Upper lobe of left lung (tissue), 4 donors: ENCODE data around the gene ANKRD13B.

Experiments used
- POLR2A ChIP-seq, 4 donors: fragments of 450-650 bp; IDR thresholded peaks; one replicate each; pipeline ENCODE4 v1.5.1; 2016 to 2017; ENCODE audit warnings: antibody characterized with exemption in 4 of 4, mild to moderate bottlenecking in 2 of 4
- TF ChIP-seq, protein P1 (sequence below), 6 experiments: fragments of 450-650 bp in 4 of 6; fragments of 200-600 bp in 2 of 6; sonication (generic) in 2 of 6; IDR thresholded peaks; one replicate each; pipeline ENCODE4 v1.5.1; 2016 to 2019; ENCODE audit warnings: antibody characterized with exemption in 6 of 6

DNA sequence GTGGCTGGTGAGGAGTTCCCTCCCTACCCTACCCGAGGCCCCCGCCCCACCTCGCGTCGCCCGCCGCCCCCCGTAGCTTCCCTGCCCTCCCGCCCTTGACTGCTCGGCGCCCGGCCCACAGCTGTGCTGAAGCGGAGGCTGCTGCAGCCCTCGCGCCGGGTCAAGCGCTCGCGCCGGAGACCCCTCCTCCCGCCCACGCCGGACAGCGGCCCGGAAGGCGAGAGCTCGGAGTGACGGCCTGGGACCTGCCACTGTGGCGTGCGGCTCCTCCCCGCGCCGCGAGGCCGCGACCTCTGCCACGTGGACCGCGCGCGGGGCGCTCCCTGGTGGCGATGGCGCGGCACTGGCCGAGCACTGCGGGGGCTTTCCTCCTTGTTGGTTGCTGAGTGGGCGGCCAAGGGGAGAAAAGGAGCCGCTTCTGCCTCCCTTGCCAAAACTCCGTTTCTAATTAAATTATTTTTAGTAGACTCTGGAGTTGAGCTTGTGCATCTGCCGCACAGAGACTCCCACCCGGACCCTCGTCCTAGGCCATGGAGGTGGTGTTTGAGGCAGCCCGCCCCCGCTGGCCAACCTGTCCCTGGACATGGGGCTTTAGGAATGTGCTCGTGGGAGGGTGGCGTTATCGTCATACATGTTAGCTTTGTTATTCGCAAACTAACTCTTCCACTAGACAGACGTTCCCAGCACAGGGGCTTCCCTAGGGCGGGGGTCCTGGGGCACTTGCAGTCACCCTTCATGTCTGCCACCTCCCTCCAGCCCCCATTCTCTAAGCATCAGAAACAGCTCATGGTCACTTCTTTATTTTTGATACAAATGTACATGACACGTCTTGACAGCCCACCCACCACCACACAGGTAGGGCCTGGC lies 20.0 kb upstream of the ANKRD13B start:
- TF ChIP-seq, protein P1, sequence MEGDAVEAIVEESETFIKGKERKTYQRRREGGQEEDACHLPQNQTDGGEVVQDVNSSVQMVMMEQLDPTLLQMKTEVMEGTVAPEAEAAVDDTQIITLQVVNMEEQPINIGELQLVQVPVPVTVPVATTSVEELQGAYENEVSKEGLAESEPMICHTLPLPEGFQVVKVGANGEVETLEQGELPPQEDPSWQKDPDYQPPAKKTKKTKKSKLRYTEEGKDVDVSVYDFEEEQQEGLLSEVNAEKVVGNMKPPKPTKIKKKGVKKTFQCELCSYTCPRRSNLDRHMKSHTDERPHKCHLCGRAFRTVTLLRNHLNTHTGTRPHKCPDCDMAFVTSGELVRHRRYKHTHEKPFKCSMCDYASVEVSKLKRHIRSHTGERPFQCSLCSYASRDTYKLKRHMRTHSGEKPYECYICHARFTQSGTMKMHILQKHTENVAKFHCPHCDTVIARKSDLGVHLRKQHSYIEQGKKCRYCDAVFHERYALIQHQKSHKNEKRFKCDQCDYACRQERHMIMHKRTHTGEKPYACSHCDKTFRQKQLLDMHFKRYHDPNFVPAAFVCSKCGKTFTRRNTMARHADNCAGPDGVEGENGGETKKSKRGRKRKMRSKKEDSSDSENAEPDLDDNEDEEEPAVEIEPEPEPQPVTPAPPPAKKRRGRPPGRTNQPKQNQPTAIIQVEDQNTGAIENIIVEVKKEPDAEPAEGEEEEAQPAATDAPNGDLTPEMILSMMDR (IDR thresholded peaks at IDR 0.05) = peak; percentile 63 to 85 (median 80)
- no peak for TF ChIP-seq POLR2A (IDR thresholded peaks at IDR 0.05)
